Measurements from ENCODE around the gene ATP4A.

Gene ATP4A

DNA sequence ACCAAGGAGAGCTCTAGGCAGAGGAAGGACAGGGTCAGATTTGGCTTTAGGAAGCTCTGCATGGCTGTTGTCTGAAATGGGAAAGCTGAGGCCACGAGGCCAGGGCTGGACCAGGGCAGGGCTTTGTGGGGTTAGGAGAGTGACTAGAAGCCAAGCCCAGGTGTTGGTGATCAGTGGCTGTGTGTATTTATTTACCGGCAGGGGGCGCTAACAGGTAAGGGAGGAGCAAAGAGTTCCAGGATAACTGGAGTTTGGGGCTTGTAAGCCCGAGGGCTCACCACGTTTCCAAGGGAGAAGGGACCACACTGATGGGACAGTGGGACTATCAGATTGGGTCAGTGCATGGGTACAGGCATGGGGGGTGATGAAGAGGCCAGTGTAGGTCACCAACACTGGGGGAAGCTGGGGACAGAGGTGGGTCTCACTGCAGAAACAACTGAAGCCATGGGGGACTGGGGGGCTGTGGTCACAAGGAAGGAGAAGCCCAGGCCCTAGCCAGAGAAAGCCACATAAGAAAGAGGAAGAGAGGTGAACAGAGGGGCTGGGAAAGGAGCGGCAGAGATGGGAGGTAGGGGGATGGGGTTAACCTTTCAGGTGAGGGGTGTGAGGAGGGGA lies 14.2 kb downstream of the ATP4A start:
- peak; percentile 74 for DNase-seq

DNA sequence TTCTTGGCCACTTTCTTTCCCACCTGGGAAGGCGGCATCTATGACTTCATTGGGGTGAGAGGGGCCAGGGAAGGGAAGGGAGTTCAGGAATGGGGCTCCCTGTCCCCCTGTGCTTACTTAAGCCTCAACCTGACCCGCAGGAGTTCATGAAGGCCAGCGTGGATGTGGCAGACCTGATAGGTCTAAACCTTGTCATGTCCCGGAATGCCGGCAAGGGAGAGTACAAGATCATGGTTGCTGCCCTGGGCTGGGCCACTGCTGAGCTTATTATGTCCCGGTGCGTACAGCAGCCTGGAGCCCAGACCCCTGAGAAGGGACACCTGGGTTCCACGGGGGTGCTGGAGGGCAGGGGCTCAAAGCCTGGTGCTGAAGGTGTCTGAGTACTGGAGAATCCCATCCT lies 16.9 kb downstream of the ATP4A start:
- DNase-seq = no peak

DNA sequence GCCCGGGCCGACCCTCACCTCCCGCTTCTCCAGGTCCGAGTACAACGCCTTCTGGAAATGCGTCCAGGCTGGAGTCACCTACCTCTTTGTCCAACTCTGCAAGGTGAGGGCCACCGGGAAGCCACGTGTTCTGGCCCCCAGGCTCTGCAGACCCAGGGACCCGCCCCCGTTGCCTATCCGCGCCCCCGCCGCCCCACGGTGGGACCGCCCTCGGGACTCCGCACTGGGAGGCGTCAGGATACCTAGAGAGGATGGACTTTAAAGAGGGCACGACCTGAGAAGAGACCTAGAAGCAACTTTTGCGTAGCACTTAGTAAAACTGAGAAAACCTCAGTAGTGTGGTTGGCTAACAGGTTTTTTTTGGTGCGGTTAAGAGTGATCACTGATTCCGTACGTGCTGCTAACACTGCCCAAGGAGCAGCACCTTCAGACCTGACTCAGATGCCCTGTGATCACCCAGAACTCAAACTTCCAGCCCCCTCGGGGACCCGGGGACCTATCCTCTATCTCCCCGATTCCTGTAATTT lies 17.5 kb downstream of the ATP4A start:
- DNase-seq = peak; percentile 87

DNA sequence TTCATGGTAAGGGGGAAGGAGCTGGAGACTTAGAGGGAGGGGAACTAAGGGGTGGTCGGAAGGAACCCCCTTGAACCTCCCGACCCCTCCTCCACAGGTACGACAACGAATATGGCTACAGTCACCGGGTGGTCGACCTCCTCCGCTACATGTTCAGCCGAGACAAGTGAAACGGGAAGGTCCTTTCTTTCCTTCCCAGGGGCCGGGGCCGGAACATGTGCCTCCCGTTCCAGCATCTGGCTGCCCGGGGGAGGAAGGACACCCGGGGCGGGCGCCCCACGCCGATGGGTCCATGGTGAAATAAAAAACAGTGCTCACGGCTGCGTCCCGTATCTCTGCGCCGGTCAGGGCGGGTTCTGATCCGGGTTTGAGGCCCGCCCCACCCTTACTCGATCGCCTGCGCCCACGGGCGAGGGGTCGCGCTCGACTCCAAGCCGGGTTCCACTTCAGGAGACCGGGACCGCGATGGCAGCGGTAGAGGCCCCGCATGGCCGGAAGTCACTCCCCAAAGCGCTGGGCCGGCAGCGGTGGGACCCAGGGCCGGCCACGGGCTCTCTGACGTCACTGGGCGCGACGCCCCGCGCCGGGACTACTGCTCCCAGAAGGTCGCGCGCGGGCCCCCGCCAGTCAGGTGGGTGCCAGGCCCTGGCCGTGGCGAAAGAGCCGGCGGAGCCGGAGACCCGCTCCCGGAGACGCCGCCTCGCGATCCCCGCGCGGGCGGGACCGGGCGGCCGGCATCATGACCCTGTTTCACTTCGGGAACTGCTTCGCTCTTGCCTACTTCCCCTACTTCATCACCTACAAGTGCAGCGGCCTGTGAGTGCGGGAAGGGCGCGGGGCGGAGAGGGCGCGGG lies 18.2 kb downstream of the ATP4A start, which contains the start of gene TMEM147:
TSS of gene TMEM147 (plus strand) at position 626 of the 854 bp plus-strand sequence. CDS start at position 740, 114 bp downstream.
- DNase-seq = peak; percentile 95

DNA sequence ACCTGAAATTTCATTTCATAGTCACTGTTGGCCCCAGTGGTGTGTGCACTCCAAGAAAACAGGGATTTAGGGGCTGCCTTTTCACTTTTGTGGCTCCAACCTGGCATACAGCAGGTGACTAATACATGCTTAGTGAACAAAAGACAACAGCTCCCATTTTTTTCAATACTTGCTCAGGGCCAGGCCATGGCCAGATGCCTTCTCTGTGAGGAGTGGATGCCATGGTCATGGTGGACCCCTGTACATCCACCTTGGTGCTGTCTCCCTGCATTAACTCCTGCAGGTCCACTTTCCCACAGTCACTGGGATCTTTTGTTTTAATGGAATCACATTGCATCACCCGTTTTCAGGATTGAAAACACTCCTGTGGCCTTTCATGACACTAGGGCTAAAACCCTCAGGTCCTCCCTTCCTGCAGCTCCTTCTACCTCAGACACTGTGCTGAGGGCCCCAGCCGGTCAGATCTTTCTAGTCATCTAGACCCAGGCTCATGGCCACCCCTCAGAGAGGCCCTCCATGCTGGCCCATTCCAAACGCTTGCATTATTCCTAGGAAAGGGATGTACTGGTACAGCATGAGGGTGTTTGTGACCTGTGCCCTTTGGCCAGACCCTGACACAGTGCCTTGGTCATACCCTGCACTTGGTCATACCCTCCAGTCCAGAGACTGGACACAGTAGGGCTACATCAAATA lies 19.2 kb downstream of the ATP4A start:
- no peak for DNase-seq

DNA sequence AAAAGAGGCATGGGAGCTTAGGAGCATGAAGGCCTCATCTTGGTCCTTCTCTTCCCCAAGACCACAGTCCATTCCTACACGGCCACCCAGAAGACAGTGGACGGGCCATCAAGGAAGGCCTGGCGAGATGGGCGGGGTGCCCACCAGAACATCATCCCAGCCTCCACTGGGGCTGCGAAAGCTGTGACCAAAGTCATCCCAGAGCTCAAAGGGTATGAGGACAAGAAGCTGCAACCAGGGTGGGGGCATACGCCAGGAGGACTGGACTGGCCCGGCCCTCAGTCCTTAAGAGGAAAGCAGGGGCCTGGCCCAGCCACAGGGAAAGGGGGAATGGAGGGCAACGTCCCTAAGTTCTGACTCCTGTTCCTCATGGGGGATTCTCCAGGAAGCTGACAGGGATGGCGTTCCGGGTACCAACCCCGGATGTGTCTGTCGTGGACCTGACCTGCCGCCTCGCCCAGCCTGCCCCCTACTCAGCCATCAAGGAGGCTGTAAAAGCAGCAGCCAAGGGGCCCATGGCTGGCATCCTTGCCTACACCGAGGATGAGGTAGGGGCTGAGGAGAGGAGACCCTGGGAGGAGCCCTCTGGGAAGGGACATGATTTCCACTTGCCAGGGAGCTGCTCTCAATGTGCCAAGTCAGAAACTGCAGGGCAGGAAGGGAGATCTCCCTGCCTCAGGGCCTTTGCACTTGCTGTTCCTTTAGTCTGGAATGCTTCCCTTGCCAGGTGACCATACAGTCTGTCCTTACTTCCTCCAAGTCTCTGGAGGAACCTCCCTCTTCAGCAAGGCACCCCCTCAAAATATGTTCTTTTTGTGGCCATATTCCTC lies 20.0 kb downstream of the ATP4A start:
- no peak for DNase-seq

DNA sequence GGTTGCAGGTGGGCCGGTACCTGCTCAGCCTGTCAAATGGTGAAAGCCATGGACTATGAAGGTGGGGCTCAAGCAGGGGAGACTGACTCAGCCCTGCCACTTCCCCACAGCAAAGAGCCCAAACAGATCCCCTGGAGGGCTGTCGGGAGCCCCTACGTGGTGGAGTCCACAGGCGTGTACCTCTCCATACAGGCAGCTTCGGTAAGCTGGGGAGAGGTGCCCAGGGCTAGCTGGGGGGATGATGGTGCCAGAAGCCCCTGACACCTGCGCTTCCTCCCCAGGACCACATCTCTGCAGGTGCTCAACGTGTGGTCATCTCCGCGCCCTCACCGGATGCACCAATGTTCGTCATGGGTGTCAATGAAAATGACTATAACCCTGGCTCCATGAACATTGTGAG lies 21.2 kb downstream of the ATP4A start:
- no peak for DNase-seq

DNA sequence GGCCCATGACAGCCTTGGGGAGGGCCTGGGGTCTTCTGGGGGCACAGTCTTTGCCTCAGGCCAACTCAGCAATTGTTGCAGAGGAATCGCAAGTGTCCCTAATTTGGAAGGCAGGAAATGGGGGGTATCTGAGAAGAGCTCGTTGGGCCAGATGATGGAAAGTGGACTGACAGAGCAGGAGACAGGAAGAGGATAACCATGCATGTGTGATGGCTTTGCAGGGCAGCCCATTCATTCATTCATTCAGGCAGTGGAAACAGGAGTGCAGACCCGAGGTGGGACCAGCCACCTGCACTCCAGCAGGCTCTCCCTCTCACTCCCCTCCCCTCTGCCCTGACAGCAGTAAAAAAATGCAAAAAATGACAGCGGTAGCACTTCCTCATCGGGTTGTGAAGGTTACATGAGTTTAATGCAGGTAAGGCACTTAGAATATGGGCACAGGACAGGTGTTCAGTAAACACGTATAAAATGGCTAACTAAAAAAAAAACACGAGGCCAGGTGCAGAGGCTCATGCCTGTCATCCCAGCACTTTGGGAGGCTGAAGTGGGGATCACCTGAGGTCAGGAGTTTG lies 23.0 kb downstream of the ATP4A start:
- DNase-seq = no peak

DNA sequence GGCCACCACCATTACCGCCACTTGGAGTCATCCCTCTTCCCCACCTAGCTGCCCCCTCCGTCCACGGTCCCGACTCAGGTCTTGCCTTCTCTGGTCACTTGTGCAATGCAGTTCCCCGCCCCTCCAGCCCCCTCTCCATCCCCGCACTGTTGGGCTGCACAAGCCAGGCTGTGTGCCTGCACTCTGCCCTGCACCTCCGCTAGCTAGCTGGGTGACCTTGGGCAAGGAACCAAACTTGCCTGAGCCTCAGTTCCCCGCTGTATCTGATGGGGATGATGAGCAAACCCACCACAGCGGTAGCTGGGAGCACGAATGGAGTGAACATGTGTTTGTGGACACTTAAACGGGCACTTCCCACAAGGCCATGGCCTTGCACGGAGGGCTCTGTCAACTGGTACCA lies 23.6 kb downstream of the ATP4A start:
- no peak for DNase-seq

DNA sequence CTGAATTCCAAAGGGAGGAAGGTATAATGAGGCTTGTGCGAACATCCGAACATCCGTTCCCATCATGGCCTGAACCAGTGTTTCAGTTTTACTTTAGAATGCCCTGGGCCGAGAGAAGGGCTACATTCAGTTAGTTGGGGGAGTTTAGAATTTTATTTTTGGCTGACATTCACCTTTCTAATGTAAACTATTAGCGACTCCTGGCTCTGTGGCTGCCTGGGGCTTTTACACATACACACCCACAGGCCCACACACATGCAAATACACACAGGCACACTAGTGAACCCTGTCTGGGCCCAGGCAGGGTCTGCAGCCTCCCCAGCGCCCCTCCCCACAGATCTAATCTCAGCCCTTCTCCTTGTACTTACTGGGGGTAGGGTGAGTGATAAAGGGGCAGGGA lies 24.1 kb downstream of the ATP4A start:
- DNase-seq = no peak

DNA sequence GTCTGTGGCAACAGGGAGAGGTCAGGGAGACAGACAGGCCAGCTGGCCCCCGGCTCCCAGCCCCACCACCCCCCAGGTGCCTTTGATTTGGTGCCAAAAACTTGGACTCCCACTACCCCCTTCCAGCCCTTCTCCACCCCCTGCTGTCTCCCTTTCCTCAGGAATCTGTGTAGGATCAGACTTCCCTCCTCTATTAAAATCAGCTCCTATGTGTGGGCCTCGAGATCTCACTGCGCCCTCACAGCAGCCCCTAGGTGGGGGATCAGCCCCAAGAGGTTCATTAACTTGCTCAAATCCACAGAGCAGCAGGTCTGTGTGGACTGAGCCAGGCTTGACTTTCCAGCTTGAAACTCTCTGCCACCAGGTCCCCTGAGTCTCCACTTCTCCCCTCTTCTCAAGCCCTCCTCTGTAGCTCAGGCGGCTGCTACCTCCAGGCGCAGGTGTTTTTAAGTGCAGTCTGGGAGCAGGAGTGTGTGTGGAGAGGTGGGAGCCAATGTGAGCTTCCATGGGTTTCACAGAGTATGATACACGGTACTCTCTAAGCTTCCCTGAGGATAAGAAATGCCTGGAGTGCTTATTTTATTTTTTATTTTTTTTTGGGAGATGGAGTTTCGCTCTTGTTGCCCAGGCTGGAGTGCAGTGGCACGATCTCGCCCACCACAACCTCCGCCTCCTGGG lies 28.5 kb downstream of the ATP4A start:
- no peak for DNase-seq

DNA sequence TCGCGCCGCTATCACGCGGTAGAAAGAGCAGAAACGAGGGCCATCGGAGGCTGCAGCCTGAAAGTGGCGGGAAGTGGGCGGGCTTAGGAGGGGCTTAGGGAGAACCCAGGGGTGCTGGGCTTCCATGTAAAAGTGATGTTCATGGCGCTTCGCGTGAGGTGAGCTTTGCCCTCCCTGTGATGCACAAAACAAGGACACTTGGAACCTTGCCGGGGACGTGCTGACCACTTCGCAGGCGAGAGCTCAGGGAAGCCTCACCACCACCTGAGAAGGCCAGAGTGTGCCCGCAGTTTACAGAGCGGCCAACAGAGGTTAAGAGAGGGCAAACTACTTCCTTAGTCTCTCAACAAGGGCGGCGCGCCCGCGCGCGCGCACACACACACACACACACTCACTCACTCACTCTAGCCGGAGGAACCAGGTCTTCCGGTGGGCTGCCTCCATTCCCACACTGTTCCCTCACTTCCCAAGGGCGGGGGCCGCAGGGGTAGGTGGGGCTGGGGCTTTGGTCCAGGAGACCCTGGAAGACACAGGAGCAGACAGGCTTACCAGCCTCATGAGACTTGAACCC lies 29.6 kb downstream of the ATP4A start:
- peak; percentile 72 for DNase-seq

DNA sequence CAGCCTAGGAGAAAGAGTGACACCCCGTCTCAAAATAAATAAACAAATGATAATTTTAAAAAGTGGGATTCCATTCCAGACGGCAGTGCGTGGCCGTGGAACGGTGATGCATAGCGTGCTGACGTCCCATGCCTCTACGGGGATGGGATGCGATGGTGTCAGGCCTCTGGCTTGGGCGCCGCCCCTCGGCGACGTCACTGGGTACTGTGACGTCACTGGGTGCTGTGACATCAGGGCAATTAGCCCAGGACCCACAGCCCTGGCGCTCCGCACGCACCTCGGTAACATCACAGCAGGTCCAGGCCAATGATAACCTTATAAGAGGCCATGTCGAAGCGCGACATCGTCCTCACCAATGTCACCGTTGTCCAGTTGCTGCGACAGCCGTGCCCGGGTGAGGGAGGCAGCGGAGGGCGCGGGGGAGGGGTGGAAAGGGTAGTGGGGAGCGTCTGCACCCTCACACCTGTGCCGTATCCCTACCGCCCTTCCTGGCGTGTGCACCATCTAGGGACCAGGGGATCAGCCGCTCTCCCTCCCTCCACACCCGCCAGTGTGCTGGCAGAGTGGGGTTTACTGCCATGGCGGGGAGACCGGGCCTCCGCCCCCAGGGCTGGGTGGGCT lies 30.1 kb downstream of the ATP4A start, which contains the start of gene GAPDHS:
TSS of gene GAPDHS (plus strand) at position 256 of the 621 bp plus-strand sequence. CDS start at position 328, 72 bp downstream.
- DNase-seq = no peak

DNA sequence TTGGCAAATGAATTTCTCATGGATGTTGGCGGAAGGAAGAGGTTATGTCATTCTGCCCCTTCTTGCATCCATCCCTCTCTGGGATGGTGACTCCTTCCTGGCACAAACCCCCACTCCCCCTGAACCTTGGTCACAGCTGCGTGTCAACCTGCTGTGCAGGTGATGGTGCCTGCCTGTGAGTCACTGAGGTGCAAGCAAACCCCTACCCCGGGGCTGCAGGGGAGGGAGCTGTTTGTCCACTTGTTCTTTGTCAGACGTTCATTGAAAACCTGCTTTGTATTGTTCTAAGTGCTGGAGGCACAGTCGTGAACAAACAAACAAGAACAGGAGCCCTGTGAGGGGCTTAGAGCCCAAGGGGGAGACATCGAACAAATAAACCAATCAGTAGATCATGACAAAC lies 32.2 kb downstream of the ATP4A start:
- DNase-seq = no peak

DNA sequence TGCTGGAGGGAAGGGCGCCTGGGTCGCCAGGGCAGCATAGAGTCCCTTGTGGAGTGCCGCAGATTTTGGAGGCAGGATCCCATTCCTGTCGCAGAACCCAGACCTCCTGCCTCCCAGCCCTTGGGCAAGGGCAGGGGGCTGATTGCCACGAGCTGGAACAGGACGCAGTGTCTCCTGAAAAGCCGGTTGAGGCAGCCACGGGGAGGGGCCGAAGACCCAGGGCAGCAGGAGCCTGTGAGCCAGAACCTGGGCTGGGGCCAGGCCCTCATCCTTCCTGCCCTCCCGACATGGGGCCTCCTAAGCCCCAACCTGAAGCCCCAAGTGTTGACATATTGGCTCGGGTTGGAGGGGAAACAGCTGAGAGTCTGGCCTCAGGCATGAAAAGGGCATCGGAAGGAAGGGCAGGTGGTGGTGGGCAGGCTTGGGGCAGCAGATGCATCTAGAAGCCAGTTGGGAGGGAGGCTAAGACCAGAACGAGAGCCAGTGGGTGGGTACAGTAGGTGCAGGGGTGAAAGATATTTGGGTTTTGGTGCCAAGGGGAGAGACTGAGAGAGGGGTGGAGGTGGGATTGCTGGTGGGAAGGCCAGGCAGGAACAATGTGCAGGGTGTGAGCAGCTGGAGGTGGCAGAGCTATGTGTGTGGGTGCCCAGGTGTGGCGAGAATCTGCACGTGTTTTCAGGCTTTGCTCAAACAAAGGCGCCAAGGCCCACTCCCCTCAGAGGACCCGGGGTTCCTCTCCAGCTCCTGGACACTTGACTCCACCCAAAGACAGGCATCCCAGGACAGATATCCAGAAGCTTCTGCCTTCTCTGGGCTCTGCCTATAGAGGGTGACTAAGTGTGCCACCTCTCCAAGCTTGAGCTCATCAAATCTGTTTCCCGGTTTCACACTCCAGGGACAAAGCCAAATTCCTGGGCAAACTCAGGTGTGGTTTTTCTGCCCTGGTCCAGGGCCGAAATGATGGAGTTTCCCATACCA lies 33.9 kb downstream of the ATP4A start:
- no peak for DNase-seq

DNA sequence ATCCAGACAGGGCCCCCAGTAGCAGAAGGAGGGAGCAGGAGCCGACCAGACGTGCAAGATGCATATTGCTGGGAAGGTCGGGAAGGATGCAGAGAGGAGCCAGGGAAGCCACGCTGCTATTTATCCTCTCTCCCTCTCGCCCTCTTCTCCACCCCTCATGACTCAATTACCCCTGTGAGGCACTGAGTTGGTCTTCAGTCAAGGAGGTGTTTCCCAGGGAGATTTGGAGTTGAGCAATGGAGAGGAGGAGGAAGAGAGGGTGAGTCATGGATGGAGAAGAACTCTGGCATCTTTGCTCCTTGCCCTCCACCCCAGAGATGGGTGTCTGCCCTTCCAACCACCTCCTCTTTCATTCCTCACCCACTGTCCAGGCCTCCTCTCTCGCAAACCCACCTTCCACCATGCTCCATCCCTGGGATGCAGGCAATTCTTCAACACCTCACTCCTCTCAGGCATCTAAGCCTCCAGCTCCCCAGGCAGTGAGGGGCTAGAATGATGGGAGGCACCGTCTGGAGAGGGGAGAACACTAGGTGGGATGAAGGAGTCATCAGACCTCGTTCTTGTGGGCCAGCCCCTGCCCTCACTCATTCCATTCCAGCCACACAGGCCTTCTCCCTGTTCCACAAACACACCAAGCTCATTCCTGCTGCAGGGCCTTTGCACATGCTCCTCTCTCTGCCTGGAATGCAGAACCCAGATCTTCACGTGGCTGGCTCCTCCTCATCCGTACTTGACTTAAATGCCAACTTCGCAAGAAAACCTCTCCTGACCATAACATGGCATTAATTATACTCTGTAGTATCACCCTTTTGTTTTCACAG lies 35.0 kb downstream of the ATP4A start, which contains the start of gene SBSN:
TSS of gene SBSN (minus strand) at position 94 of the 821 bp plus-strand sequence. CDS start at position 64, 30 bp downstream.
- no peak for DNase-seq

DNA sequence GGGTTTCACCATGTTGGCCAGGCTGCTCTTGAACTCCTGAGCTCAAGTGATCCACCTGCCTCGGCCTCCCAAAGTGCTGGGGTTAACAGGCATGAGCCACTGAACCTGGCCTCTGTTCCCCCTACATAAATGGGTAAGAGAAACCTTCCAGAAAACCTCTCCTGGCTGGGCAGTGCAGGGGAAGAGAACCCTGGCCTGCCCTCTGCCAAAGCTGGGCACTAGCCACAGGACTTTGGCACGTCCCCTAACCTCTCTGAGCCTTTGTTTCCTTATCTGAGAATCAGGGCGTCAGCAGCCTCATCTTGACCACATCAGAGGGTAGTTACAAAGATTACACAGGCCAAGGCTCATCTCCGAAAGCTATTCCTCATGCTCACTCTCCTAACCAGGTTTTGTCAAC lies 37.6 kb downstream of the ATP4A start:
- DNase-seq = no peak

DNA sequence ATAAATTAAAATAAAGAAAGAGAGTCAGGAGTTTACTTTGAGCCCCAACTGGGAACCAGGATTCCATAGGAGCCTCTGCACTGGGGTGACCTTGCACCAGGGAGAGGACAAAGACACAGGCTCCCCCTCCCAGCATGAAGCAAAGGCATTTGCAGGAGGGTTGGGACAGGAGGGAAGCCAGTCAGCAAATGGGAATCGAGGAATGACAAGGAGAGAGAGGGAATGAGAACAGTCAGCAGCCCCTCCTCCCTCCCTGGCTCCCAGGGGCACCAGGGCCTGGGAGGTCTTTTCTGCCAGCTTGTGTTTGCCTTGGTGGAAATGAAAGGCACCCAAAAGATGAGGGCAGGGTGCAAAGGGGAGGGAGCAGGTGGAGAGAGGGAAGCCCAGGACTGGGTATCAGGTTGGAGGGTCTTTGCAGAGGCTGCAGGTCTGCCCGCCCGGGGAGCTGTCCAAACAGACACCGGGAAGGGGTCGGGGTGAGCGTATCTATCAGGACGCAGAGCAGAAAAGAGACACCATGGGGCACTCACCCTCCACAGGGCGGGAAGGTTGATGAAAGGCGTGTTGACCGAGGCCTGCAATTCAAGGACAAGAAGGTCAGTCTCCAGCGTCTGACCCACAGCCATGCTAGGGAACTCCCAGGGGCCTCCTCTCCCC lies 39.1 kb downstream of the ATP4A start:
- no peak for DNase-seq
